ENCODE measurements around the gene B3GNT3. TPM values are rescaled to one million over a fixed set of nuclear protein-coding genes. Genes with fewer than 3 reads are reported as not detected.

Gene B3GNT3, protein sequence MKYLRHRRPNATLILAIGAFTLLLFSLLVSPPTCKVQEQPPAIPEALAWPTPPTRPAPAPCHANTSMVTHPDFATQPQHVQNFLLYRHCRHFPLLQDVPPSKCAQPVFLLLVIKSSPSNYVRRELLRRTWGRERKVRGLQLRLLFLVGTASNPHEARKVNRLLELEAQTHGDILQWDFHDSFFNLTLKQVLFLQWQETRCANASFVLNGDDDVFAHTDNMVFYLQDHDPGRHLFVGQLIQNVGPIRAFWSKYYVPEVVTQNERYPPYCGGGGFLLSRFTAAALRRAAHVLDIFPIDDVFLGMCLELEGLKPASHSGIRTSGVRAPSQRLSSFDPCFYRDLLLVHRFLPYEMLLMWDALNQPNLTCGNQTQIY
- total RNA-seq: 0.15 TPM in 1 of 2 replicates, not detected in the other

GRCh38 chr19:17794731-17795494 is at the start of gene B3GNT3:
TSS of gene B3GNT3 (plus strand) at chr19:17795138. CDS start at chr19:17807808, 12,670 bp downstream.

GRCh38 chr19:17751103-17751911 is 43.6 kb upstream of the B3GNT3 start, which contains the start of gene FCHO1:
TSS of gene FCHO1 (plus strand) at chr19:17751477. CDS start at chr19:17755165, 3,688 bp downstream.

GRCh38 chr19:17821190-17821589 is 26.3 kb downstream of the B3GNT3 start, which contains the start of gene INSL3:
TSS of gene INSL3 (minus strand) at chr19:17821519. CDS start at chr19:17821506, 13 bp downstream.

GRCh38 chr19:17847538-17848366 is 52.8 kb downstream of the B3GNT3 start, which contains the start of gene JAK3:
TSS of gene JAK3 (minus strand) at chr19:17847982. CDS start at chr19:17844417, 3,565 bp downstream.

DNA sequence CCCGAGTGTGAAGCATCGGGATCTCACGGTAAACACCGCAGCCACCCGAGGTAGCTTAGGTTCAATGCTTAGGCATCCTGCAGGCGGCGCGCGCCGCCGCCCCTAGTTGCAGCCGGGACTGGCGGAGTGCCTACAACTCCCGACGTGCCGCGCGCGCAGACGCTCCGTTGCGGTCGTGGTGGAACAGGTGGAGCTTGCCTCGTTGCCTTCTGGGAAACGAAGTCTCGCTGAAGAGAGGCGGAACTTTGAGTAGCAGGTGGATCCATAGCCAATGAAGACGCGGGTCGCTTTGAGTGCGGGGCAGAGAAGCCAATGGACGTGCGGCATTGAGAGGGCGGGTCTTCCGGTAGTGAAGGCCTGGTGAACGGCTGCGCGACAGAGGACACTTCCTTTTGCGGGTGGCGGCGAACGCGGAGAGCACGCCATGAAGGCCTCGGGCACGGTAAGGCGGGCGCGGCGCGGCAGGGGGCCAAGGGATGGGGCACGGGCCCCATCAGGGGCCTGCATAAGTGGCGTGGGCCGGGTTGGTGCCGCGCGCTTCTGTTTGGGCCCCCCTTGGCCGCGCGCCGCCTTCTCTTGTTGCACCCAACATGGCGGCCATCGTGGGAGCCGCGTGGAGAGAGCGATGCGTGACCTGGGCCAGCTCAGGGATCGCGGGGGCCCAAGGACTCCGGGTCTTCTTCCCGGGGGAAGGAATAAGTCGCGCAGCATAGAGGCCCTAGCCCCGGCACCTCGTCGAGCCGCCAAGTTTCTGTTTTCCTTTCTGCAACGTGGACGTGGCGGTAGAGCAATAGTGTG is 64.8 kb downstream of the B3GNT3 start, which contains the start of gene RPL18A:
Gene RPL18A, plus strand, starts transcription at position 378 of the 798 bp plus-strand sequence. Its CDS starts 47 bp downstream, at position 425.

Other genes starting within 250 kb of the B3GNT3 start
- 147 and 158 TPM in 2 replicates for gene COLGALT1, start 239.5 kb upstream of the B3GNT3 start, total RNA-seq
- under 0.01 TPM in 1 of 2 replicates, not detected in the other for gene UNC13A, start 106.8 kb upstream of the B3GNT3 start, total RNA-seq
- 28.4 and 35.2 TPM in 2 replicates for gene MAP1S, start 75.7 kb upstream of the B3GNT3 start, total RNA-seq
- gene FCHO1, start 43.7 kb upstream of the B3GNT3 start, total RNA-seq: 1.0 and 1.8 TPM in 2 replicates
- gene INSL3, start 26.4 kb downstream of the B3GNT3 start, total RNA-seq: not detected in 2 replicates
- gene JAK3, start 52.8 kb downstream of the B3GNT3 start, total RNA-seq: 3.5 and 3.9 TPM in 2 replicates
- gene RPL18A, start 64.8 kb downstream of the B3GNT3 start, total RNA-seq: 2,017 and 2,263 TPM in 2 replicates
- gene SLC5A5, start 76.8 kb downstream of the B3GNT3 start, total RNA-seq: not detected in 2 replicates
- 98.2 and 102 TPM in 2 replicates for gene CCDC124, start 137.9 kb downstream of the B3GNT3 start, total RNA-seq
- 0.15 and 0.34 TPM in 2 replicates for gene KCNN1, start 172.0 kb downstream of the B3GNT3 start, total RNA-seq
- gene ARRDC2, start 213.0 kb downstream of the B3GNT3 start, total RNA-seq: 4.2 and 4.7 TPM in 2 replicates